CD4-positive, alpha-beta memory T cell (primary cell): ENCODE results near the gene BTD. TPM values are rescaled to one million over a fixed set of nuclear protein-coding genes. Genes with fewer than 3 reads are reported as not detected.

Experiments
- CTCF ChIA-PET: fragments of 350-600 bp; sonication (Branson Sonifier 250); formaldehyde crosslinking; loops from one replicate; lab custom pipeline; 2021; ENCODE audit warnings: inconsistent platforms; ENCODE audit not compliant: partially characterized antibody; lab: Charles Lee
- POLR2A ChIA-PET: fragments of 350-600 bp; sonication (Branson Sonifier 250); formaldehyde crosslinking; loops from one replicate; lab custom pipeline; 2021; ENCODE audit not compliant: partially characterized antibody; lab: Charles Lee
- DNase-seq, 5 donors: peaks; one replicate each; pipeline versions ENCODE4 v3.0.0 to v3.0.0-alpha.2; 2020 to 2022; ENCODE audit warnings: mixed read lengths in 1 of 5
- H3K27ac ChIP-seq: one replicate; pipeline ENCODE4 v1.7.0; 2013; ENCODE audit warnings: low read depth, low read length
- H3K27me3 ChIP-seq: 2 replicates; pipeline ENCODE4 v1.7.0; 2013; ENCODE audit warnings: mild to moderate bottlenecking, low read length, moderate library complexity; ENCODE audit not compliant: insufficient read depth
- H3K36me3 ChIP-seq: 2 replicates; pipeline ENCODE4 v1.7.0; 2013; ENCODE audit warnings: mild to moderate bottlenecking, low read length, moderate library complexity; ENCODE audit not compliant: insufficient read depth
- H3K4me1 ChIP-seq: 2 replicates; pipeline ENCODE4 v1.7.0; 2013; ENCODE audit warnings: mild to moderate bottlenecking, low read length, moderate library complexity; ENCODE audit not compliant: insufficient read depth
- H3K4me3 ChIP-seq, 2 donors: one replicate each; pipeline ENCODE4 v1.7.0; 2013; ENCODE audit warnings: low read length in 2 of 2, mild to moderate bottlenecking in 1 of 2
- H3K9me3 ChIP-seq, 2 donors: one replicate each; pipeline ENCODE4 v1.7.0; 2013; ENCODE audit warnings: low read length in 2 of 2, control low read depth in 1 of 2; ENCODE audit not compliant: control insufficient read depth in 1 of 2
- H3K27ac Mint-ChIP-seq, 7 donors: one replicate each; pipeline ENCODE4 v1.8.0; 2020 to 2021; ENCODE audit warnings: mixed read lengths in 7 of 7, mild to moderate bottlenecking in 6 of 7, inconsistent platforms in 3 of 7, moderate library complexity in 3 of 7
- H3K27me3 Mint-ChIP-seq, 2 donors: one replicate each; pipeline ENCODE4 v1.8.0; 2020 to 2021; ENCODE audit warnings: mixed read lengths in 2 of 2
- H3K36me3 Mint-ChIP-seq, 2 donors: one replicate each; pipeline ENCODE4 v1.8.0; 2020 to 2021; ENCODE audit warnings: mixed read lengths in 2 of 2, inconsistent platforms in 1 of 2, mild to moderate bottlenecking in 1 of 2
- H3K4me1 Mint-ChIP-seq, 4 donors: one replicate each; pipeline ENCODE4 v1.8.0; 2020 to 2021; ENCODE audit warnings: mixed read lengths in 4 of 4, mild to moderate bottlenecking in 1 of 4
- H3K4me3 Mint-ChIP-seq, 8 donors: one replicate each; pipeline ENCODE4 v1.8.0; 2020 to 2021; ENCODE audit warnings: mixed read lengths in 8 of 8, mild to moderate bottlenecking in 7 of 8, moderate library complexity in 6 of 8, inconsistent platforms in 3 of 8
- H3K9me3 Mint-ChIP-seq, 8 donors: one replicate each; pipeline ENCODE4 v1.8.0; 2020 to 2021; ENCODE audit warnings: mixed read lengths in 8 of 8, mild to moderate bottlenecking in 5 of 8, inconsistent platforms in 3 of 8, moderate library complexity in 1 of 8
- intact Hi-C: fragments of 100-400 bp; cut with micrococcal nuclease; formaldehyde crosslinking; loops from one replicate; pipeline ENCODE4 v1.15.1; 2023
- polyA plus RNA-seq, 2 donors: library from polyadenylated mRNA; unstranded; fragments of 300-500 nt; fragmentation: Illumina TruSeq; gene quantifications; one replicate each; pipeline ENCODE4 v1.2.3, GENCODE V29; 2021
- total RNA-seq, 2 experiments: library from RNA; stranded (reverse); gene quantifications; one replicate each; pipeline ENCODE4 v1.2.3, GENCODE V29; 2021

BTD gene
- total RNA-seq (10 to 100 TPM; 23.5 to 27.4 TPM), polyA plus RNA-seq (10 to 100 TPM; 23.4 to 40.5 TPM)

- intact Hi-C loops = loop anchor here (1.0 to 5.0 kb wide), 7 partner anchors 23 to 664 kb away; partner anchors contain the start of genes CAPN7, NR2C2, OXNAD1 and RBSN
- Histone ChIP-seq H3K27ac (peak within 1 kb of the TSS; percentile 83), H3K9me3 (no peaks in the 10 kb centered on the region), H3K27me3 (no peaks in the 10 kb centered on the region), H3K4me1 (peaks cover 37% of the 10 kb centered on the region), H3K4me3 (peak within 1 kb of the TSS; percentile 65 to 100), H3K36me3 (peaks cover 17% of the 10 kb centered on the region)
- Mint-ChIP-seq H3K4me3 (peak within 1 kb of the TSS; percentile 97 to 100 (median 100)), H3K27ac (peak within 1 kb of the TSS; percentile 94 to 100 (median 99)), H3K36me3 (peaks cover 52 to 57% of the 10 kb centered on the region in 2 donors), H3K4me1 (peaks cover 32 to 70% (median 50%) of the 10 kb centered on the region in 4 donors), H3K27me3 (no peaks in the 10 kb centered on the region), H3K9me3 (peaks cover 0 to 2% (median 0%) of the 10 kb centered on the region in 8 donors)
- CTCF ChIA-PET = interaction anchor here (1.0 to 1.9 kb wide), 4 partner anchors 9 to 397 kb away, joined by 4 to 8 read pairs (median 4); no protein-coding TSS in a partner anchor
- DNase-seq = peak; percentile 98 to 100 (median 99)
- POLR2A ChIA-PET = interaction anchor here (0.6 to 2.1 kb wide), 23 partner anchors 9 to 1242 kb away, joined by 3 to 16 read pairs (median 4); partner anchors contain the start of genes CAPN7, CCDC174, DPH3 and RBSN
These were observed at the start of gene BTD, which contains the start of gene HACL1 for GRCh38 chr3:15601399-15602145. BTD (plus strand) TSS chr3:15601745; CDS start chr3:15635440, 33,695 bp downstream. HACL1 (minus strand) TSS chr3:15601569; CDS start chr3:15601463, 106 bp downstream.

- H3K36me3 Mint-ChIP-seq = peaks cover 24 to 26% of the 10 kb centered on the region in 2 donors
- Histone ChIP-seq H3K4me1 (peaks cover 9% of the 10 kb centered on the region), H3K27ac (no peak overlapping the region), H3K4me3 (no peak overlapping the region), H3K27me3 (no peaks in the 10 kb centered on the region), H3K9me3 (no peaks in the 10 kb centered on the region), H3K36me3 (no peaks in the 10 kb centered on the region)
- H3K27ac Mint-ChIP-seq = peak overlapping the region in 1 of 7 donors; percentile 47
- no peak for DNase-seq
- H3K27me3 Mint-ChIP-seq = no peaks in the 10 kb centered on the region
- intact Hi-C loops = no loop called here
- no peak overlapping the region for H3K4me3 Mint-ChIP-seq
- POLR2A ChIA-PET = no interaction called here
- CTCF ChIA-PET = no interaction called here
- peaks cover 9 to 13% (median 12%) of the 10 kb centered on the region in 4 donors for H3K4me1 Mint-ChIP-seq
- peaks cover 0 to 16% (median 5%) of the 10 kb centered on the region in 8 donors for H3K9me3 Mint-ChIP-seq
These were observed 49.6 kb upstream of the BTD start for GRCh38 chr3:15551902-15552301.

- H3K4me3 Mint-ChIP-seq = no peak overlapping the region
- CTCF ChIA-PET = interaction anchor here (1.6 kb wide), 1 partner anchor 286 kb away, joined by 4 read pairs; no protein-coding TSS in a partner anchor
- intact Hi-C loops = no loop called here
These were observed 47.8 kb upstream of the BTD start for GRCh38 chr3:15553749-15554148.

GRCh38 chr3:15556512-15556911 is 45.0 kb upstream of the BTD start:
- no peak overlapping the region for H3K27ac ChIP-seq

More at GRCh38 chr3:15553749-15554148, 47.8 kb upstream of the BTD start:
- no peak for DNase-seq
- Mint-ChIP-seq H3K4me1 (peaks cover 17 to 23% (median 20%) of the 10 kb centered on the region in 4 donors), H3K9me3 (peaks cover 0 to 2% (median 0%) of the 10 kb centered on the region in 8 donors), H3K36me3 (peaks cover 17 to 25% of the 10 kb centered on the region in 2 donors), H3K27me3 (no peaks in the 10 kb centered on the region), H3K27ac (peak overlapping the region in 3 of 7 donors; percentile 34 to 82 (median 43))
- Histone ChIP-seq H3K9me3 (no peaks in the 10 kb centered on the region), H3K4me1 (peaks cover 19% of the 10 kb centered on the region), H3K4me3 (no peak overlapping the region), H3K36me3 (no peaks in the 10 kb centered on the region), H3K27ac (no peak overlapping the region), H3K27me3 (no peaks in the 10 kb centered on the region)
- POLR2A ChIA-PET = no interaction called here

GRCh38 chr3:15557511-15557946 is 44.0 kb upstream of the BTD start:
- Mint-ChIP-seq H3K4me3 (peak overlapping the region in 2 of 8 donors; percentile 9 to 59), H3K36me3 (peaks cover 12 to 35% of the 10 kb centered on the region in 2 donors), H3K27ac (peak overlapping the region; percentile 5 to 75 (median 62)), H3K9me3 (no peaks in the 10 kb centered on the region), H3K4me1 (peaks cover 17 to 23% (median 20%) of the 10 kb centered on the region in 4 donors), H3K27me3 (no peaks in the 10 kb centered on the region)
- ChIA-PET CTCF (interaction anchor here (0.6 to 3.8 kb wide), 18 partner anchors 11 to 440 kb away, joined by 3 to 43 read pairs (median 4); partner anchors contain the start of genes CAPN7 and COLQ), POLR2A (interaction anchor here (1.6 kb wide), 1 partner anchor 352 kb away, joined by 6 read pairs; the partner anchor contains the start of gene CAPN7)
- Histone ChIP-seq H3K36me3 (peaks cover 17% of the 10 kb centered on the region), H3K27ac (no peak overlapping the region), H3K4me3 (no peak overlapping the region), H3K9me3 (no peaks in the 10 kb centered on the region), H3K4me1 (peaks cover 19% of the 10 kb centered on the region), H3K27me3 (no peaks in the 10 kb centered on the region)
- intact Hi-C loops = loop anchor here (1.0 to 5.0 kb wide), 4 partner anchors 130 to 449 kb away; partner anchors contain the start of genes EAF1, METTL6 and SH3BP5
- peak; percentile 67 to 82 (median 79) for DNase-seq

More at GRCh38 chr3:15556512-15556911, 45.0 kb upstream of the BTD start:
- Histone ChIP-seq H3K9me3 (no peaks in the 10 kb centered on the region), H3K4me3 (no peak overlapping the region), H3K27me3 (no peaks in the 10 kb centered on the region), H3K4me1 (peaks cover 19% of the 10 kb centered on the region), H3K36me3 (peaks cover 9% of the 10 kb centered on the region)
- peaks cover 11 to 30% of the 10 kb centered on the region in 2 donors for H3K36me3 Mint-ChIP-seq
- peak in 1 of 5 donors; percentile 13 for DNase-seq
- peaks cover 17 to 23% (median 20%) of the 10 kb centered on the region in 4 donors for H3K4me1 Mint-ChIP-seq
- H3K9me3 Mint-ChIP-seq = no peaks in the 10 kb centered on the region
- ChIA-PET POLR2A (interaction anchor here (0.8 to 1.6 kb wide), 2 partner anchors 62 to 351 kb away, joined by 3 to 6 read pairs; partner anchors contain the start of gene CAPN7), CTCF (interaction anchor here (0.6 to 3.8 kb wide), 20 partner anchors 10 to 562 kb away, joined by 3 to 43 read pairs (median 4); partner anchors contain the start of genes CAPN7 and COLQ)
- no peaks in the 10 kb centered on the region for H3K27me3 Mint-ChIP-seq
- peak overlapping the region in 5 of 7 donors; percentile 29 to 83 (median 68) for H3K27ac Mint-ChIP-seq
- peak overlapping the region in 5 of 8 donors; percentile 16 to 81 (median 58) for H3K4me3 Mint-ChIP-seq
- intact Hi-C loops = loop anchor here (2.0 to 5.0 kb wide), 2 partner anchors 224 to 448 kb away; partner anchors contain the start of gene SH3BP5

DNA sequence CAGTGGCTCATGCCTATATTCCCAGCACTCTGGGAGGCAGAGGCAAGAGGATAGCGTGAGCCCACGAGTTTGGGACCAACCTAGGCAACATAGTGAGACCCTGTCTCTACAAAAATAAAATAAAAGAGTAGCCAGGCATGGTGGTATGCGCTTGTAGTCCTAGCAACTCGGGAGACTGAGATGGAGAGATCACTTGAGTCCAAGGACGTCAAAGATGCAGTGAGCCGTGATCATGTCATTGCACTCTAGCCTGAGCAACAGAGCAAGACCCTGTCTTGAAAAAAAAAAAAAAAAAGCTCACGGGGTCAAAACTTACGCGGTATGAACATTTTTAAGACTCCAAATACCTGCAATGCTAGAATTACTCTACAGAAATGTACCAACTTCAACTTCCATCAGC is 43.0 kb upstream of the BTD start:
- Histone ChIP-seq H3K4me1 (peaks cover 19% of the 10 kb centered on the region), H3K4me3 (no peak overlapping the region), H3K27me3 (no peaks in the 10 kb centered on the region), H3K36me3 (peaks cover 27% of the 10 kb centered on the region), H3K27ac (no peak overlapping the region), H3K9me3 (no peaks in the 10 kb centered on the region)
- Mint-ChIP-seq H3K36me3 (peaks cover 21 to 41% of the 10 kb centered on the region in 2 donors), H3K9me3 (no peaks in the 10 kb centered on the region), H3K4me3 (no peak overlapping the region), H3K27me3 (no peaks in the 10 kb centered on the region), H3K4me1 (peaks cover 17 to 23% (median 20%) of the 10 kb centered on the region in 4 donors), H3K27ac (no peak overlapping the region)
- POLR2A ChIA-PET = no interaction called here
- no peak for DNase-seq
- CTCF ChIA-PET = interaction anchor here (0.6 to 3.8 kb wide), 7 partner anchors 26 to 357 kb away, joined by 3 to 43 read pairs (median 5); no protein-coding TSS in a partner anchor
- intact Hi-C loops = loop anchor here (5.0 kb wide), 1 partner anchor 226 kb away; the partner anchor contains the start of gene SH3BP5
